K562 (cell line): ENCODE data around the gene NEMP2.

Source experiments
- FOXJ3 ChIP-seq: sonication (generic); formaldehyde crosslinking; IDR thresholded peaks from 2 replicates; pipeline ENCODE4 v1.4.0; 2020; ENCODE audit warnings: mild to moderate bottlenecking, missing genetic modification reagents
- JUN ChIP-seq, 2 experiments: sonication (generic) in 1 of 2; formaldehyde crosslinking in 1 of 2; IDR thresholded peaks; 2 replicates each; pipeline versions ENCODE4 v1.6.1 to v1.8.0; 2012 to 2022; ENCODE audit warnings: borderline replicate concordance in 2 of 2, mild to moderate bottlenecking in 2 of 2, improper control_type of control experiment in 1 of 2, low read depth in 1 of 2, low read length in 1 of 2, missing genetic modification reagents in 1 of 2
- KAT8 ChIP-seq: fragments of 450-650 bp; IDR thresholded peaks from 2 replicates; pipeline ENCODE4 v1.6.1; 2016; ENCODE audit warnings: low read depth, mild to moderate bottlenecking
- NFATC3 ChIP-seq: fragments of 450-650 bp; IDR thresholded peaks from 2 replicates; pipeline ENCODE4 v1.6.1; 2017; ENCODE audit warnings: mild to moderate bottlenecking
- NR3C1 ChIP-seq: sonication (generic); formaldehyde crosslinking; IDR thresholded peaks from 2 replicates; pipeline ENCODE4 v1.8.1; 2022; ENCODE audit warnings: missing genetic modification reagents
- POLR2A ChIP-seq: fragments of 450-650 bp; conservative IDR thresholded peaks from 2 replicates; pipeline ENCODE4 v1.6.1; 2016
- SPI1 ChIP-seq: IDR thresholded peaks from 2 replicates; pipeline ENCODE4 v1.6.1; 2011; ENCODE audit warnings: low read depth, low read length, control low read depth, borderline replicate concordance
- TAF1 ChIP-seq: IDR thresholded peaks from 2 replicates; pipeline ENCODE4 v1.6.1; 2011; ENCODE audit warnings: mild to moderate bottlenecking, low read length, moderate library complexity; ENCODE audit not compliant: insufficient read depth, control insufficient read depth, severe bottlenecking; ENCODE audit errors: extremely low read depth
- TEAD2 ChIP-seq: fragments of 450-650 bp; IDR thresholded peaks from 2 replicates; pipeline ENCODE4 v1.6.1; 2016; ENCODE audit warnings: missing genetic modification characterization, control low read depth, missing compliant biosample characterization
- ZNF354B ChIP-seq: fragments of 250-450 bp; sonication (Bioruptor Pico); IDR thresholded peaks from 2 replicates; pipeline ENCODE4 v1.4.0; 2020
- TF ChIP-seq, protein P1 (sequence below), 2 experiments: fragments of 450-650 bp in 1 of 2; IDR thresholded peaks; 2 replicates each; pipeline ENCODE4 v1.6.1; 2011 to 2017; ENCODE audit warnings: low read depth in 2 of 2, antibody characterized with exemption in 1 of 2, borderline replicate concordance in 1 of 2, low read length in 1 of 2, mild to moderate bottlenecking in 1 of 2, mixed read lengths in 1 of 2; ENCODE audit not compliant: control insufficient read depth in 1 of 2
- TF ChIP-seq, protein P2 (sequence below), 3 experiments: IDR thresholded peaks in 2 of 3; conservative IDR thresholded peaks in 1 of 3; 2 replicates each; pipeline ENCODE4 v1.5.1; 2011 to 2012; ENCODE audit warnings: low read length in 3 of 3, mild to moderate bottlenecking in 3 of 3, control low read depth in 2 of 3, improper control_type of control experiment in 1 of 3, inconsistent platforms in 1 of 3, low read depth in 1 of 3, mixed read lengths in 1 of 3, moderate library complexity in 1 of 3; ENCODE audit not compliant: insufficient read depth in 2 of 3

DNA sequence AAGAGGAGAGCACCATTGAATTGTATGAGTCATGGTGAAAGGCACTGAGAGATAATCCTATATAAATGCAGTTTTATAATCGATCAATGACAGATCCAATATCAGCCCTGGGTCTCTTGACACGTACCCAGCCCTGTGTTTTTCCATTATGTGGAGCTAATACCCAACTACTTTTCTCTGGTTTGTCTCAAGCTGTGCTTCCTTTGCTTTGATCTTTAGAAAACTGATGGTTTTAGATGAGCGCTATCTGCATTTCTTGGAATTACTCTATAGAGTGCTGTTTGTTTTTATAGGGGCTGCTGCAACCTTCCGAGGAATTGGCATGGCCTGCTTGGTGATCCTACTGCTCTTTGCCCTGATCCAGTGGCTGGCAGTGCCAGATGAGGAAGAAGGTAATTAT lies 45.0 kb downstream of the NEMP2 start:
- TF ChIP-seq TAF1 (no peak), FOXJ3 (CRISPR knock-in tag) (no peak), KAT8 (no peak), NR3C1 (CRISPR knock-in tag) (no peak), TEAD2 (no peak), SPI1 (no peak), NFATC3 (no peak), JUN (IDR thresholded peaks at IDR 0.05; ENCODE audit: borderline replicate concordance, low read depth, low read length) (no peak), JUN (CRISPR knock-in tag; IDR thresholded peaks at IDR 0.05; ENCODE audit: borderline replicate concordance) (no peak), POLR2A (no peak), ZNF354B (no peak)
- TF ChIP-seq, protein P1, sequence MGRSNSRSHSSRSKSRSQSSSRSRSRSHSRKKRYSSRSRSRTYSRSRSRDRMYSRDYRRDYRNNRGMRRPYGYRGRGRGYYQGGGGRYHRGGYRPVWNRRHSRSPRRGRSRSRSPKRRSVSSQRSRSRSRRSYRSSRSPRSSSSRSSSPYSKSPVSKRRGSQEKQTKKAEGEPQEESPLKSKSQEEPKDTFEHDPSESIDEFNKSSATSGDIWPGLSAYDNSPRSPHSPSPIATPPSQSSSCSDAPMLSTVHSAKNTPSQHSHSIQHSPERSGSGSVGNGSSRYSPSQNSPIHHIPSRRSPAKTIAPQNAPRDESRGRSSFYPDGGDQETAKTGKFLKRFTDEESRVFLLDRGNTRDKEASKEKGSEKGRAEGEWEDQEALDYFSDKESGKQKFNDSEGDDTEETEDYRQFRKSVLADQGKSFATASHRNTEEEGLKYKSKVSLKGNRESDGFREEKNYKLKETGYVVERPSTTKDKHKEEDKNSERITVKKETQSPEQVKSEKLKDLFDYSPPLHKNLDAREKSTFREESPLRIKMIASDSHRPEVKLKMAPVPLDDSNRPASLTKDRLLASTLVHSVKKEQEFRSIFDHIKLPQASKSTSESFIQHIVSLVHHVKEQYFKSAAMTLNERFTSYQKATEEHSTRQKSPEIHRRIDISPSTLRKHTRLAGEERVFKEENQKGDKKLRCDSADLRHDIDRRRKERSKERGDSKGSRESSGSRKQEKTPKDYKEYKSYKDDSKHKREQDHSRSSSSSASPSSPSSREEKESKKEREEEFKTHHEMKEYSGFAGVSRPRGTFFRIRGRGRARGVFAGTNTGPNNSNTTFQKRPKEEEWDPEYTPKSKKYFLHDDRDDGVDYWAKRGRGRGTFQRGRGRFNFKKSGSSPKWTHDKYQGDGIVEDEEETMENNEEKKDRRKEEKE (IDR thresholded peaks at IDR 0.05; ENCODE audit: borderline replicate concordance in 1 of 2, control insufficient read depth in 1 of 2, low read depth in 2 of 2, low read length in 1 of 2), result no peak
- TF ChIP-seq, protein P2, sequence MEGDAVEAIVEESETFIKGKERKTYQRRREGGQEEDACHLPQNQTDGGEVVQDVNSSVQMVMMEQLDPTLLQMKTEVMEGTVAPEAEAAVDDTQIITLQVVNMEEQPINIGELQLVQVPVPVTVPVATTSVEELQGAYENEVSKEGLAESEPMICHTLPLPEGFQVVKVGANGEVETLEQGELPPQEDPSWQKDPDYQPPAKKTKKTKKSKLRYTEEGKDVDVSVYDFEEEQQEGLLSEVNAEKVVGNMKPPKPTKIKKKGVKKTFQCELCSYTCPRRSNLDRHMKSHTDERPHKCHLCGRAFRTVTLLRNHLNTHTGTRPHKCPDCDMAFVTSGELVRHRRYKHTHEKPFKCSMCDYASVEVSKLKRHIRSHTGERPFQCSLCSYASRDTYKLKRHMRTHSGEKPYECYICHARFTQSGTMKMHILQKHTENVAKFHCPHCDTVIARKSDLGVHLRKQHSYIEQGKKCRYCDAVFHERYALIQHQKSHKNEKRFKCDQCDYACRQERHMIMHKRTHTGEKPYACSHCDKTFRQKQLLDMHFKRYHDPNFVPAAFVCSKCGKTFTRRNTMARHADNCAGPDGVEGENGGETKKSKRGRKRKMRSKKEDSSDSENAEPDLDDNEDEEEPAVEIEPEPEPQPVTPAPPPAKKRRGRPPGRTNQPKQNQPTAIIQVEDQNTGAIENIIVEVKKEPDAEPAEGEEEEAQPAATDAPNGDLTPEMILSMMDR (IDR thresholded peaks at IDR 0.05 in 2 of 3, conservative IDR thresholded peaks at IDR 0.05 in 1 of 3; ENCODE audit: insufficient read depth in 2 of 3, low read depth in 1 of 3, low read length in 3 of 3), result no peak
